OCI-LY1 (cell line): ENCODE data around the gene MEPCE.

ENCODE experiments used
- EZH2 ChIP-seq: fragments of 200-600 bp; sonication (generic), shearing (Covaris generic); IDR thresholded peaks from 2 replicates; pipeline ENCODE4 v1.8.0; 2017; ENCODE audit warnings: borderline replicate concordance, mixed run types, mild to moderate bottlenecking, antibody characterized with exemption, low read length, moderate library complexity, mixed read lengths
- TF ChIP-seq, protein P1 (sequence below): fragments of 200-600 bp; sonication (generic), shearing (Covaris generic); IDR thresholded peaks from 2 replicates; pipeline ENCODE4 v1.5.1; 2017; ENCODE audit warnings: mild to moderate bottlenecking, antibody characterized with exemption, low read length, moderate library complexity, mixed read lengths

- TF ChIP-seq EZH2 = no peak
- TF ChIP-seq, protein P1, sequence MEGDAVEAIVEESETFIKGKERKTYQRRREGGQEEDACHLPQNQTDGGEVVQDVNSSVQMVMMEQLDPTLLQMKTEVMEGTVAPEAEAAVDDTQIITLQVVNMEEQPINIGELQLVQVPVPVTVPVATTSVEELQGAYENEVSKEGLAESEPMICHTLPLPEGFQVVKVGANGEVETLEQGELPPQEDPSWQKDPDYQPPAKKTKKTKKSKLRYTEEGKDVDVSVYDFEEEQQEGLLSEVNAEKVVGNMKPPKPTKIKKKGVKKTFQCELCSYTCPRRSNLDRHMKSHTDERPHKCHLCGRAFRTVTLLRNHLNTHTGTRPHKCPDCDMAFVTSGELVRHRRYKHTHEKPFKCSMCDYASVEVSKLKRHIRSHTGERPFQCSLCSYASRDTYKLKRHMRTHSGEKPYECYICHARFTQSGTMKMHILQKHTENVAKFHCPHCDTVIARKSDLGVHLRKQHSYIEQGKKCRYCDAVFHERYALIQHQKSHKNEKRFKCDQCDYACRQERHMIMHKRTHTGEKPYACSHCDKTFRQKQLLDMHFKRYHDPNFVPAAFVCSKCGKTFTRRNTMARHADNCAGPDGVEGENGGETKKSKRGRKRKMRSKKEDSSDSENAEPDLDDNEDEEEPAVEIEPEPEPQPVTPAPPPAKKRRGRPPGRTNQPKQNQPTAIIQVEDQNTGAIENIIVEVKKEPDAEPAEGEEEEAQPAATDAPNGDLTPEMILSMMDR = peak; percentile 89
Measured at GRCh38 chr7:100469227-100470044, 39.8 kb downstream of the MEPCE start.
